GM12878 (cell line): ENCODE measurements around the gene MYO1C. TPM values are rescaled to one million over a fixed set of nuclear protein-coding genes. Genes with fewer than 3 reads are reported as not detected.

ENCODE experiments used
- ASH2L ChIP-seq: fragments of 300-600, 200-600 bp; sonication (generic); IDR thresholded peaks from 2 replicates; pipeline ENCODE4 v1.6.1; 2017; ENCODE audit warnings: low read depth, mild to moderate bottlenecking, borderline replicate concordance
- BACH1 ChIP-seq: fragments of 450-650 bp; IDR thresholded peaks from 2 replicates; pipeline ENCODE4 v1.6.1; 2017; ENCODE audit warnings: mild to moderate bottlenecking, borderline replicate concordance
- CHD4 ChIP-seq: fragments of 200-600 bp; sonication (generic); IDR thresholded peaks from 2 replicates; pipeline ENCODE4 v1.6.1; 2016; ENCODE audit warnings: mild to moderate bottlenecking
- GABPA ChIP-seq: IDR thresholded peaks from 2 replicates; pipeline ENCODE4 v1.6.1; 2014; ENCODE audit warnings: antibody characterized with exemption, low read depth, mild to moderate bottlenecking, inconsistent platforms
- NR2C1 ChIP-seq: fragments of 450-650 bp; IDR thresholded peaks from 2 replicates; pipeline ENCODE4 v1.6.1; 2017; ENCODE audit warnings: antibody characterized with exemption, mild to moderate bottlenecking, moderate library complexity
- SUPT20H ChIP-seq: IDR thresholded peaks from 2 replicates; pipeline ENCODE4 v1.6.1; 2011; ENCODE audit warnings: low read depth, mild to moderate bottlenecking, low read length, moderate library complexity, borderline replicate concordance; ENCODE audit not compliant: control insufficient read depth
- ZNF217 ChIP-seq: fragments of 450-650 bp; IDR thresholded peaks from 2 replicates; pipeline ENCODE4 v1.6.1; 2017; ENCODE audit warnings: antibody characterized with exemption, mild to moderate bottlenecking
- ZNF274 ChIP-seq: IDR thresholded peaks from one replicate; pipeline ENCODE4 v1.8.0; 2011; ENCODE audit not compliant: insufficient read length, insufficient read depth
- ZNF687 ChIP-seq: fragments of 450-650 bp; IDR thresholded peaks from 2 replicates; pipeline ENCODE4 v1.6.1; 2017; ENCODE audit warnings: mild to moderate bottlenecking, moderate library complexity
- polyA plus RNA-seq, 11 experiments: library from polyadenylated mRNA; depleted of rRNA in 4 of 11; unstranded in 6 of 11; stranded (reverse) in 5 of 11; fragments of >200 nt; fragmentation: Nextera tagmentation in 4 of 11; fragmentation: Illumina TruSeq in 1 of 11; extraction: Ambion mirVana in 4 of 11; extraction: Trizol in 1 of 11; gene quantifications; 1 replicate in 1 of 11; 2 replicates in 10 of 11; pipeline versions ENCODE4 v1.2.1 to v1.2.3, GENCODE V29; 2011 to 2016; ENCODE audit warnings: inconsistent platforms in 2 of 11, missing spikeins in 2 of 11, low read depth in 1 of 11
- total RNA-seq, 4 experiments: library from RNA; depleted of rRNA in 3 of 4; stranded (reverse); fragments of >200 nt in 3 of 4; fragmentation: Illumina TruSeq in 1 of 4; extraction: Trizol in 1 of 4; gene quantifications; 2 replicates each; pipeline versions ENCODE4 v1.2.1 to v1.2.3, GENCODE V29; 2013 to 2021

Gene MYO1C
- total and polyA plus RNA-seq, 10 of the 15 experiments (the other 5 are each of a cell fraction or from before 2014, with no cell fraction given) = 1.2 to 92.0 (median 36.6) TPM

GRCh38 chr17:1487939-1488825 is 4.3 kb downstream of the MYO1C start (continued):
- TF ChIP-seq ASH2L = no peak
- no peak for TF ChIP-seq CHD4
- 0 out of 2 replicates have a peak, but pooled peaks have one; percentile 17 for TF ChIP-seq NR2C1
- 0 out of 2 replicates have a peak, but pooled peaks have one; percentile 19 for TF ChIP-seq ZNF217
- no peak for TF ChIP-seq SUPT20H
- TF ChIP-seq GABPA = no peak
- TF ChIP-seq ZNF687 = peak; percentile 62
- no peak for TF ChIP-seq ZNF274
- peak; percentile 81 for TF ChIP-seq BACH1
- TF ChIP-seq, all 136 proteins: peak for 25
